ENCODE measurements around the gene FAM53A. TPM values are rescaled to one million over a fixed set of nuclear protein-coding genes. Genes with fewer than 3 reads are reported as not detected.

Gene FAM53A
- total and polyA plus RNA-seq, 2 of the 13 experiments (the other 11 are each of a cell fraction or from before 2014, with no cell fraction given) = 0.48 to 1.1 TPM

- no peak for TF ChIP-seq NFAT5 (CRISPR knock-in tag; IDR thresholded peaks at IDR 0.05)
- no peak for TF ChIP-seq IKZF5 (CRISPR knock-in tag; IDR thresholded peaks at IDR 0.05)
- no peak for TF ChIP-seq ZFP37 (CRISPR knock-in tag; IDR thresholded peaks at IDR 0.05; ENCODE audit: borderline replicate concordance)
- TF ChIP-seq ZNF562 (CRISPR knock-in tag; IDR thresholded peaks at IDR 0.05; ENCODE audit: borderline replicate concordance) = no peak
- no peak for TF ChIP-seq ZNF713 (CRISPR knock-in tag; IDR thresholded peaks at IDR 0.05)
- no peak for TF ChIP-seq REPIN1 (CRISPR knock-in tag; IDR thresholded peaks at IDR 0.05; ENCODE audit: borderline replicate concordance, low read depth)
- no peak for TF ChIP-seq ZC3H4 (CRISPR knock-in tag; IDR thresholded peaks at IDR 0.05; ENCODE audit: borderline replicate concordance)
- TF ChIP-seq KIAA2018 (CRISPR knock-in tag; IDR thresholded peaks at IDR 0.05; ENCODE audit: borderline replicate concordance) = no peak
- TF ChIP-seq, protein P1, sequence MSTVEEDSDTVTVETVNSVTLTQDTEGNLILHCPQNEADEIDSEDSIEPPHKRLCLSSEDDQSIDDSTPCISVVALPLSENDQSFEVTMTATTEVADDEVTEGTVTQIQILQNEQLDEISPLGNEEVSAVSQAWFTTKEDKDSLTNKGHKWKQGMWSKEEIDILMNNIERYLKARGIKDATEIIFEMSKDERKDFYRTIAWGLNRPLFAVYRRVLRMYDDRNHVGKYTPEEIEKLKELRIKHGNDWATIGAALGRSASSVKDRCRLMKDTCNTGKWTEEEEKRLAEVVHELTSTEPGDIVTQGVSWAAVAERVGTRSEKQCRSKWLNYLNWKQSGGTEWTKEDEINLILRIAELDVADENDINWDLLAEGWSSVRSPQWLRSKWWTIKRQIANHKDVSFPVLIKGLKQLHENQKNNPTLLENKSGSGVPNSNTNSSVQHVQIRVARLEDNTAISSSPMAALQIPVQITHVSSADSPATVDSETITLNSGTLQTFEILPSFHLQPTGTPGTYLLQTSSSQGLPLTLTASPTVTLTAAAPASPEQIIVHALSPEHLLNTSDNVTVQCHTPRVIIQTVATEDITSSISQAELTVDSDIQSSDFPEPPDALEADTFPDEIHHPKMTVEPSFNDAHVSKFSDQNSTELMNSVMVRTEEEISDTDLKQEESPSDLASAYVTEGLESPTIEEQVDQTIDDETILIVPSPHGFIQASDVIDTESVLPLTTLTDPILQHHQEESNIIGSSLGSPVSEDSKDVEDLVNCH (CRISPR knock-in tag; IDR thresholded peaks at IDR 0.05) = no peak
- no peak for TF ChIP-seq SP1 (IDR thresholded peaks at IDR 0.05)
- TF ChIP-seq SP1 (CRISPR knock-in tag; IDR thresholded peaks at IDR 0.05) = no peak
These were observed at the start of gene FAM53A (continued) for GRCh38 chr4:1683736-1684505.

All from HepG2 (cell line).